NCI-H1930 (cell line): ENCODE results near the gene P2RY6.
A peak's percentile ranks its signal among the peaks of the same experiment; 100 is the strongest.
"Not testable (repeated sequence)": the region's sequence is repeated elsewhere in the genome, so short reads cannot be mapped to it uniquely, and the experiment has no call there.

Experiments used
- DNase-seq, 2 experiments: peaks; one replicate each; lab custom pipeline; 2025; lab: John Stamatoyannopoulos, UW

The P2RY6 gene

GRCh38 chr11:73271936-73272679 lies at the start of gene P2RY6:
P2RY6 (plus strand) TSS chr11:73272338; CDS start chr11:73296519, 24,181 bp downstream.
- peak in 1 of 2 experiments; percentile 22 for DNase-seq

- DNase-seq: no peak
These were observed 48.0 kb upstream of the P2RY6 start for GRCh38 chr11:73223998-73224730.

GRCh38 chr11:73225001-73225686 lies 47.0 kb upstream of the P2RY6 start:
- DNase-seq: no peak

- DNase-seq: no peak
These were observed 46.3 kb upstream of the P2RY6 start for GRCh38 chr11:73225851-73226250.

- DNase-seq: no peak
These were observed 45.7 kb upstream of the P2RY6 start for GRCh38 chr11:73226297-73227006.

- no peak for DNase-seq
These were observed 44.4 kb upstream of the P2RY6 start for GRCh38 chr11:73227571-73228211.

- DNase-seq: no peak
These were observed 43.6 kb upstream of the P2RY6 start for GRCh38 chr11:73228268-73229134.

GRCh38 chr11:73229321-73229895 lies 42.7 kb upstream of the P2RY6 start:
- no peak for DNase-seq

GRCh38 chr11:73229896-73230875 lies 42.0 kb upstream of the P2RY6 start:
- no peak for DNase-seq

- no peak for DNase-seq
These were observed 41.2 kb upstream of the P2RY6 start for GRCh38 chr11:73230931-73231330.

- DNase-seq: not testable (repeated sequence)
These were observed 39.7 kb upstream of the P2RY6 start for GRCh38 chr11:73232487-73232886.

- DNase-seq: no peak
These were observed 38.9 kb upstream of the P2RY6 start for GRCh38 chr11:73233211-73233610.

GRCh38 chr11:73233692-73234470 lies 38.3 kb upstream of the P2RY6 start:
- no peak for DNase-seq

GRCh38 chr11:73234471-73235181 lies 37.5 kb upstream of the P2RY6 start:
- no peak for DNase-seq

GRCh38 chr11:73235236-73235786 lies 36.8 kb upstream of the P2RY6 start:
- no peak for DNase-seq

- no peak for DNase-seq
These were observed 35.9 kb upstream of the P2RY6 start for GRCh38 chr11:73236205-73236765.

GRCh38 chr11:73236854-73237253 lies 35.3 kb upstream of the P2RY6 start:
- peak in 1 of 2 experiments; percentile 13 for DNase-seq
